Neural progenitor cell (in vitro differentiated cells): ENCODE measurements around the gene ACTC1.

Experiments used
- CTCF ChIP-seq: fragments of 200-600 bp; sonication (generic); IDR thresholded peaks from 2 replicates; pipeline ENCODE4 v1.5.1; 2017; ENCODE audit warnings: antibody characterized with exemption, mild to moderate bottlenecking
- EZH2phosphoT487 ChIP-seq: fragments of 200-600 bp; sonication (generic); IDR thresholded peaks from 2 replicates; pipeline ENCODE4 v1.6.1; 2017; ENCODE audit warnings: antibody characterized with exemption

- TF ChIP-seq CTCF (no peak), EZH2phosphoT487 (no peak)
Observed at GRCh38 chr15:34789326-34789725, 6.0 kb downstream of the ACTC1 start.
